HG03103 (cell line): ENCODE measurements around the gene IPO4.
A peak's percentile ranks its signal among the peaks of the same experiment; 100 is the strongest.
"Not testable (repeated sequence)": the region's sequence is repeated elsewhere in the genome, so short reads cannot be mapped to it uniquely, and the experiment has no call there.

Experiments used
- ATAC-seq: cut with Tn5 transposase; IDR thresholded peaks from one replicate; pipeline ENCODE4 v1.9.1; 2021; ENCODE audit warnings: low read depth; ENCODE audit not compliant: unreplicated experiment

The IPO4 gene, protein sequence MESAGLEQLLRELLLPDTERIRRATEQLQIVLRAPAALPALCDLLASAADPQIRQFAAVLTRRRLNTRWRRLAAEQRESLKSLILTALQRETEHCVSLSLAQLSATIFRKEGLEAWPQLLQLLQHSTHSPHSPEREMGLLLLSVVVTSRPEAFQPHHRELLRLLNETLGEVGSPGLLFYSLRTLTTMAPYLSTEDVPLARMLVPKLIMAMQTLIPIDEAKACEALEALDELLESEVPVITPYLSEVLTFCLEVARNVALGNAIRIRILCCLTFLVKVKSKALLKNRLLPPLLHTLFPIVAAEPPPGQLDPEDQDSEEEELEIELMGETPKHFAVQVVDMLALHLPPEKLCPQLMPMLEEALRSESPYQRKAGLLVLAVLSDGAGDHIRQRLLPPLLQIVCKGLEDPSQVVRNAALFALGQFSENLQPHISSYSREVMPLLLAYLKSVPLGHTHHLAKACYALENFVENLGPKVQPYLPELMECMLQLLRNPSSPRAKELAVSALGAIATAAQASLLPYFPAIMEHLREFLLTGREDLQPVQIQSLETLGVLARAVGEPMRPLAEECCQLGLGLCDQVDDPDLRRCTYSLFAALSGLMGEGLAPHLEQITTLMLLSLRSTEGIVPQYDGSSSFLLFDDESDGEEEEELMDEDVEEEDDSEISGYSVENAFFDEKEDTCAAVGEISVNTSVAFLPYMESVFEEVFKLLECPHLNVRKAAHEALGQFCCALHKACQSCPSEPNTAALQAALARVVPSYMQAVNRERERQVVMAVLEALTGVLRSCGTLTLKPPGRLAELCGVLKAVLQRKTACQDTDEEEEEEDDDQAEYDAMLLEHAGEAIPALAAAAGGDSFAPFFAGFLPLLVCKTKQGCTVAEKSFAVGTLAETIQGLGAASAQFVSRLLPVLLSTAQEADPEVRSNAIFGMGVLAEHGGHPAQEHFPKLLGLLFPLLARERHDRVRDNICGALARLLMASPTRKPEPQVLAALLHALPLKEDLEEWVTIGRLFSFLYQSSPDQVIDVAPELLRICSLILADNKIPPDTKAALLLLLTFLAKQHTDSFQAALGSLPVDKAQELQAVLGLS

DNA sequence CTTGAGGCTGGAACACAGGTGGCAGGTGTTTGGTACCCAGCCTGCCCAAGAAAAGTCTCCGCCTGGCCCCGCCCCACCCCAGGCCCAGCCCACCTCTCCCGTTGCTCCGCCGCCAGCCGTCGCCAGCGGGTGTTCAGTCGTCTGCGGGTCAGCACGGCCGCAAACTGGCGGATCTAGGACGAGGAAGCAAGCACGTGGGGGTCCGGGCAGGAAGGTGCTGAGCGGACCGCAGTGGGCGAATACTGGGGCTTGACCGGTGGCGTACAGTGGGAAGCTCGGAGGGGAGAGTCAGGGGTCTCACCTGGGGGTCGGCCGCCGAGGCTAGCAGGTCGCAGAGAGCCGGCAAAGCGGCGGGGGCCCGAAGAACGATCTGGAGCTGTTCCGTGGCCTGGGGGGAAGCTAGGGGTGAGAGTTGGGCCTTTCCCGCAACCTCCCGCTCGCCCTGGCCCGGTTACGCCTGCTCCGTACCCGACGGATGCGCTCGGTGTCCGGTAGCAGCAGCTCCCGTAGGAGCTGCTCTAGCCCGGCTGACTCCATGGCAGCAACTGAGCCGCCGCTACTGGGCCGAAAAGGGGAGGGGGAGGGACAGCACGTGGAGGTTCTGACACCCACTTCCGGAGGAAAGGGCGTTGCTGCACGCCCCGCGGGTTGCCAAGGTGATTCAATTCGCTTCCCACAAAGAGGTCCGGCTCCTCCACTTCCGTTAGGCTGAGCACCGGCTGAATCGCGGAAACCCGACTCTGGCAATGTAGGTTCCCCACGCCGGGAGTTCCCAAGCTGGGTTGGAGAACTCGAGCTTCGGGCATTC lies at the start of gene IPO4:
TSS of gene IPO4 (minus strand) at position 566 of the 808 bp plus-strand sequence. CDS start at position 537, 29 bp downstream.
- peak; percentile 85 for ATAC-seq

DNA sequence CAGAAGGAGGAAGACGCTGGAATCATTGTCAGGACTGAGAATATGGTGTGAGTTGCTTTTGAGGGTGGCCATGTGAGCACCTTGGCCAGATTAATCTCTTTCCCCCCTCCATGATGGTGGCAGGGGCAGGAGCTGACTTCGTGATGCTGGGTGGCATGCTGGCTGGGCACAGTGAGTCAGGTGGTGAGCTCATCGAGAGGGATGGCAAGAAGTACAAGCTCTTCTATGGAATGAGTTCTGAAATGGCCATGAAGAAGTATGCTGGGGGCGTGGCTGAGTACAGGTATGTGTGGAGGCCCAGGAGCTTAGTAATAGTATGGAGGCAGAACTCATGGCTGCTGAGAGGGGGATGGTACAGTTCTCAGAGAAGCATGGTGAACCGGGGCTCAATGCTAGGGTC lies 49.5 kb upstream of the IPO4 start:
- ATAC-seq, result no peak

DNA sequence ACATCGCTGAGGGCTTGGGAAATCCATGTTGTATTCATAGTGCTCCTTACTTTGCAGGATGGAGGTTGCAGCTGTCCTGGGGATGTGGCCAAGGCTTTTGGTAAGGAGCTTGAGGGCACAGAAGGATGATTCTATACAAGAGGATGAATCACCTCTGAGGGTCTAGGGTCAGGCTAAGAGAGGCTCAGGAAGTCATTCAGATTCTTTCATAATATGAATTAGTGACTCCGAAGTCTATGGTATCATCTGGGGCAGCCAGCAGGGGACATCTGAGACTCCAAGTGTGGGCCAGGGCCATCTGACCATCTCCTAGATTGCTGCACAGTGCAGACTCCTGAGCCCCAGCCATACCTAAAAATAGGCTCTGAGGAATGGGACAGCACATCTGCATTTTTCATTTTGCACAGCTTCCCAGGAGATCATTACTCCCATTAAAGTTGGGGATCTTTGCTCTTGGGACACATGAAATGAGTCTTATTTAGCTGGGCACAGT lies 48.9 kb upstream of the IPO4 start:
- ATAC-seq, result no peak

DNA sequence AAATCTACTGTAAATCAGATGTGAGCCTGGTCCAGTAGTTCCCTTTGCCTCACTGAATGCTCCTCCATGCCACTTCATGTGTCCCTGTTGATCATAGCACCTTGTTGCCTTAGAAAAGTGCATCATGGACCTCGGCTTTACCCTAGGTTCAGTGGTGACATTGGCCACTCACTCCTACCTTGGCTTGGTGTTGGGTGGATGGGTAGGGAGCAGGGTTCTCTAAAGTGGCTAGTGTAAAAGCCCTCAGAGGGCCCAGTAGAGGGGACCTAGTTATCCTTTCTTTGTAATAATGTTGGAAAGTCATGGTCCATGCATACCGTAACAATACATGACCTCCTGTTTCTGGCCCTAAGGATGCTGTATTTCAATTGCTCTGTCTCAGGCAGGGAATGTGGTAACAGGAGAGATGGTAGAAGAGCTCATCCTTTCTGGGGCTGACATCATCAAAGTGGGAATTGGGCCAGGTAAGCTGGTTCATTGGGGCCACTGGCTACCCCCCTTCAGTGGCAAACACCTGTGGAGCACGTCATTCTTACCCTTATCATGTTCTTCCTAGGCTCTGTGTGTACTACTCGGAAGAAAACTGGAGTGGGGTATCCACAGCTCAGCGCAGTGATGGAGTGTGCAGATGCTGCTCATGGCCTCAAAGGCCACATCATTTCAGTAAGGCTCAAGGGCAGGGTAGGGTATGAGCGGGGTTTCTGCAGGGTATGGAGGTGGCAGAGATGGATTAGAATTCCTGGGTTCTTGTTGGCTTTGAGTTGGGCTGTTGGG lies 48.3 kb upstream of the IPO4 start:
- ATAC-seq, result no peak

DNA sequence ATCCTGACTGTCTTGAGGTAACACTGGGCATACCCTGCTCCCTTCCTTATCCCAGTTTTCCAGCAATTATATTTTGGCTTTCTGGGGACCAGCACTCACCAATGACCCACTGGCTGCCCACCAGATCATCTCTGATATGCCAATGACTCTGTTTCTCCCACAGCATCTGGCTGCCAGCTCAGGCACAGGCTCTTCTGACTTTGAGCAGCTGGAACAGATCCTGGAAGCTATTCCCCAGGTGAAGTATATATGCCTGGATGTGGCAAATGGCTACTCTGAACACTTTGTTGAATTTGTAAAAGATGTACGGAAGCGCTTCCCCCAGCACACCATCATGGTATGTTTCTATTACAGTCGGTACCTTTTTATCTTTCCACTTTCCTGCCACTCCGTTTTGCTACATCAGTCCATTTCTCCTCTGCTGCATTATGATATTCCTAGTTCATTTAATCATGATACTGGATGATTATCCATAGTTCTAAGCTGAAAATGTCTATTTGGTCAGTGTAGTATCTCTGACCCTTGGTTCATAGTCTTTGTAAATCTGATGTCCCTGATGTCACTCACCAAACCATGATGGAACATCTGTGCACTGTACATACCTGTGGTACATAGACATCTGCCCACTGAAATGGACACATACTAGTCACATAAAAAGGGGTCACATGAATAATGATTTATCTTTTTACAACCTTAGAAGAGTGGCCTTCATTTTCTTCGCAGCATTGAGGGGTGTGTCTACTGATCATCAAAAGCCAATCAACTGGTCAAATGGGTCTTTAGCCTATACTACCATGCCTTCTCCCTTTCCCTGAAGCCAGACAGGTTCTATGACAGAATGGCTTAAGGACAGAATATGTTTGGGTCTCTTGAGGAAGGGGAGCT lies 47.4 kb upstream of the IPO4 start:
- ATAC-seq, result no peak

DNA sequence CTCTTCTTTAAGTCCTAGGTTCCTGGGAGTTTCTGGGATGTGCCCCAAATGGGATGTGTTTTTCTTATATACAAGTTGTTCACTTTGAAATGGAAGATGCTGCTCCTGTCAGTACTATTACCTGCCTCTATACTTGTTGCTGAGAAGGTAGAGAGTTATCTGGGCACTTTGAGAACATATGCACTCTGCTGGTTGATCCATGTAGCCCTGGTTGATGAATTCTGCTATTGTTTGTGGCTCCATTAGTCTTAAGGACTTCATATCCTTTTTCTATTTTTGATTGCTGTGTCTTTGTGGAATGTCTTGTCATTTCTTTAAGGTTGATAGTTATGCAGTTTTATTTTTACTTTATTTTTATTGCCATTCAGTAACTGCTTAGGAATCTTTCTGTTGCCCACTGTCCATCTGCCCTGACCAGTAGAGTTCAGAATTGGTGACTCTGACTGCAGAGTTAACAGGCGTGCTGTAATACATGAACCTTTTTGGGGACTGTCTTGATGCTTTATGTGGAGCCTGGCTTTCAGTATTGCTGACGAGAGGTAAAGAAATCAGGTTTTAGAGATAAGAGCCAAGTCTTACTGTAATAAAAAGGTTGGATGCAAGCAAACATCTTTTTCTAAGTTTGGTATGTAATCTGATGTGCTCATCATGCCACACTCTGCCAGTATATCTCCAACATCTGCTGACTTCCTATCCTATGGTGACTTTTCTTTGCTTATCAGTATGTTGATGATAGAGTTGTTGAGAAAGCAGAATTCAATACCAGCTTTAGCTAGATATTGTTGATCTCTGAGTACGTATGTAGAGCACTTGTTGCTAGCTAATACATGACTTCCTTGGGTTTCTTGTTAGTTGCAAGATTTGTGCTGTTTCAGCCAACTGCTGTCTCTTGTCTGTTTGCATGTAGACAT lies 45.7 kb upstream of the IPO4 start:
- no peak for ATAC-seq

GRCh38 chr14:24233538-24233866 lies 44.9 kb upstream of the IPO4 start:
- no peak for ATAC-seq

DNA sequence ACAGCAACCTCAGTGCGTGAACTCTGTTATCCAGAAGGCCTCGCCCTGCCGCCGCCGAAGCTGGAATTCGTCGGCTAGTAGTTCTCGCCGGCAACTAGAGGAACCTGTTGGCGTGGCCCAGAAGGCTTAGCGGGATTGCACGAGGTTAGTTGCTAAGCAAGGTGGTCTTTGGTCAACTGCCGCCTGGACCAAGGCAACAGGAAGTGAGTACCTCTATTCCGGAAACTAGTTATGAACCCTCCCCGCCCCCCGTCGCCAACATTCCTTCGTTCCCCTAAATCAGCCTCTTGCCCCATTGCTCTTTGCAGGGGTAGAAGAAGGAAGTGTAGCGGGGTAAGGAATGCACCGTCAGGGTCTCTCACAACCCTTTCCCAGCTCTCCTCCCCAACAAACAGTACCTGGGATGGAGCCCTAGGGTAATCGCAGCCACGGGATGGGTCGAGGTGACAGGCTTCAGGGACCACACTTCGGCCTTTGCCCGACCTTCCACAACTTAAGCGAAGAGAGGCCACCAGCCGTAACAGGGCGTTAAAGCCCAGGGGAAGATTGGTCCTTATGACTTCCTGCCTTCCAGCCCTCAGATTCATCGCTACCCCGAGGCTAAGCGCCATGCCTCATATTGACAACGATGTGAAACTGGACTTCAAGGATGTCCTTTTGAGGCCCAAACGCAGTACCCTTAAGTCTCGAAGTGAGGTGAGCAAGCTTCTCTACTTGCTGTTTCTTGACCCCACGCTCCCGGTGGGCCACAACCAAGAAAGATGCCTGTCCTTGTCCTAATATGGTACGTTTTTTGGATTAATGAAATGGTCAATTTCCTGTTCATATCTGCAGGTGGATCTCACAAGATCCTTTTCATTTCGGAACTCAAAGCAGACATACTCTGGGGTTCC lies 44.3 kb upstream of the IPO4 start, which contains the start of gene GMPR2:
TSS of gene GMPR2 (plus strand) at position 285 of the 893 bp plus-strand sequence. CDS start at position 610, 325 bp downstream.
- ATAC-seq, result peak; percentile 37

- peak; percentile 63 for ATAC-seq
These were observed 43.6 kb upstream of the IPO4 start, which contains the start of gene NEDD8 for GRCh38 chr14:24232121-24232644. TSS of gene NEDD8 (minus strand) at chr14:24232367. CDS start at chr14:24232267, 100 bp downstream.

DNA sequence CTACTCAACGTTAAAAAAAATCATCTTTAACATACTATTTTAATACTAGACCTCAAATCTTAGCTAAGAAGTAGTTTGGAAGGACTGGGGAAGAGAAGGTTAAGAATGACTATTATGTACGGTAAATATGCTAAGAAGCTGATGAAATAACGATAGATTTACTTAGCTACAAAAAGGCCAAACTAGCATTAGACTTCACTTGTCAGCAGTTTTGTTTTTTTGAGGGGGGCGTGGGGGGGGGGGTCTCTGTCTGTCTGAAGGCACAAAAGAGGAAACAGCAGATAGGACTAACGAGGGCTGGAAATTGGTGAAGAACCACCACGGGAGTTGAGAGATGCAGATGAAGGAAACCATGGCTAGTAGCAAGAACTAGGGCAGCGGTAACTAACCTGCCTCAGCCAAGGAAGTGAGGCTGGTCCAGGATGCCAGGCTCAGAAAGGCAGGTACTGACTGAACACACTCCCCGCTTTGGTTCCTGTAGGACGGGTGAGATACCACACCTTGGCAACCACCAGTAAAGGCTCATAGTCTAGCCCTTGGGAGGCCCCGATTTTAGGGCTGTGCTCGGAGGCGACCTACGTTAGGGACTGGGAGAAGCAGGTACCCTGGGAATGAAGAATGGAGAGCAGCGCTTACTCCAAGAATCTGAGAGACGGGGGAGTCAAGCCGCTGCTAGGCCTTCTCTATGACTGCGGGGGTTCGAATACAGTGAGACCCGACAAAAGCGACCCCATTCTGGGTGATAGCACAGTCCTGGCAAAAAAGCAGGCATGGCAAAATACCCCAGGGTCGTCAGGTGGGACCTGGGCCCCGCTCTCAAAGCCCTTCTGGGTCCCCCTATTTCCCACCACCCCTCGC lies 42.9 kb upstream of the IPO4 start:
- peak; percentile 4 for ATAC-seq

GRCh38 chr14:24228902-24229301 lies 40.3 kb upstream of the IPO4 start:
- ATAC-seq, result no peak

- ATAC-seq, result no peak
These were observed 37.9 kb upstream of the IPO4 start for GRCh38 chr14:24226473-24226872.

DNA sequence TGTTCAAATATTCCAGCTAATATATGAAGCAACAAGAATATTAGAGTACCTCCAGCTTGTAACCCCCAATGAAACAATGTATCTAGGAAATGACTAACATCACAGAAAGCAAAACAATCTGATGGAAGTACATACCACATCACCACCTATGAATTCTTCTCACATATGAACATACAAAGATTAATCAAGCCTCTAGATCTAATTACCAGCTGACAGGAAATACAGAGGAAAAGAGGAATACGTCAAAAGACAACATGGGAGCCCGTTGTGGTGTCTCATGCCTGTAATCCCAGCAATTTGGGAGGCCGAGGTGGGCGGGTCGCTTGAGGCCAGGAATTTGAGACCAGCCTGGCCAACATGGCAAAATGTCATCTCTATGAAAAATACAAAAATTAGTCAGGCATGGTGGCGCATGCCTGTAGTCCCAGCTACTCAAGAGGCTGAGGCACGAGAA lies 36.0 kb upstream of the IPO4 start:
- no peak for ATAC-seq

DNA sequence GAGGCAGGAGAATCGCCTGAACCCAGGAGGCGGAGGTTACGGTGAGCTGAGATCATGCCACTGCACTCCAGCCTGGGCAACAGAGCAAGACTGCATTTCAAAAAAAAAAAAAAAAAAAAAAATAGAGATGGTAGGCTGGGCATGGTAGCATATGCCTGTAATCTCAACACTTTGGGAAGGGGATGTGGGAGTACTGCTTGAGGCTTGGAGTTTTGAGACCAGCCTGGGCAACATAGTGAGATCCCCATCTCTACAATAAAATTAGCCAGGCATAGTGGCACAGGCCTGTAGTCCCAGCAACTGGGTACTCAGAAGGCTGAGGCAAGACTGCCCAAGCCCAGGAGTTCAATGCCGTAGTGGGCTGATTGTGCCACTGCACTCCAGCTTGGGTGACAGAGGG lies 34.4 kb upstream of the IPO4 start:
- not testable (repeated sequence) for ATAC-seq

DNA sequence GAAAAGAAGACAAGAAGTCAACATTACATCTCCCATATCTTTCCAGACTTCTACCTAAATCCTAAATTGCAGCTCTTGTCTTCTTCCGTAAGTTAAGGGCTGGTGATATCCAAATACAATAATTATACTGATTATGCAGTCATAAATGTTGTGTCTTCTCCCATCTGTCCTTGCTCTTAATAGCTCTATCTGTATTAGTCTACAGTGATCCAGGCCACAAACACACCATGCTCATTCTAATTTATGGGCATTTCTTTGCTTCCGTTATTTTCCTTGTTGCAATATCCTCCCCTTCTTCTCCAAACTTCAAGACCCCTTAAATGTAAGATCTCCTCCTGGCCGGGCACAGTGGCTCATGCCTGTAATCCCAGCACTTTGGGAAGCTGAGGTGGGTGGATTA lies 30.9 kb upstream of the IPO4 start:
- no peak for ATAC-seq
